ENCODE measurements around the gene MTX1. TPM values are rescaled to one million over a fixed set of nuclear protein-coding genes. Genes with fewer than 3 reads are reported as not detected.
A peak's percentile ranks its signal among the peaks of the same experiment; 100 is the strongest.

The MTX1 gene
- total RNA-seq, 3 donors from 2014 or later: 26.1 to 41.1 (median 35.6) TPM

- Histone ChIP-seq H3K4me1 (ENCODE audit: low read depth) (peaks cover 8% of the 10 kb centered on the region), H3K9me3 (no peaks in the 10 kb centered on the region), H3K36me3 (ENCODE audit: low read depth) (no peaks in the 10 kb centered on the region), H3K4me3 (no peak overlapping the region)
- ATAC-seq (no peak), DNase-seq (no peak)
- intact Hi-C loops (cut with DNase I, micrococcal nuclease): no loop called here
- TF ChIP-seq, protein P1, sequence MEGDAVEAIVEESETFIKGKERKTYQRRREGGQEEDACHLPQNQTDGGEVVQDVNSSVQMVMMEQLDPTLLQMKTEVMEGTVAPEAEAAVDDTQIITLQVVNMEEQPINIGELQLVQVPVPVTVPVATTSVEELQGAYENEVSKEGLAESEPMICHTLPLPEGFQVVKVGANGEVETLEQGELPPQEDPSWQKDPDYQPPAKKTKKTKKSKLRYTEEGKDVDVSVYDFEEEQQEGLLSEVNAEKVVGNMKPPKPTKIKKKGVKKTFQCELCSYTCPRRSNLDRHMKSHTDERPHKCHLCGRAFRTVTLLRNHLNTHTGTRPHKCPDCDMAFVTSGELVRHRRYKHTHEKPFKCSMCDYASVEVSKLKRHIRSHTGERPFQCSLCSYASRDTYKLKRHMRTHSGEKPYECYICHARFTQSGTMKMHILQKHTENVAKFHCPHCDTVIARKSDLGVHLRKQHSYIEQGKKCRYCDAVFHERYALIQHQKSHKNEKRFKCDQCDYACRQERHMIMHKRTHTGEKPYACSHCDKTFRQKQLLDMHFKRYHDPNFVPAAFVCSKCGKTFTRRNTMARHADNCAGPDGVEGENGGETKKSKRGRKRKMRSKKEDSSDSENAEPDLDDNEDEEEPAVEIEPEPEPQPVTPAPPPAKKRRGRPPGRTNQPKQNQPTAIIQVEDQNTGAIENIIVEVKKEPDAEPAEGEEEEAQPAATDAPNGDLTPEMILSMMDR (IDR thresholded peaks at IDR 0.05): no peak
These were observed 28.0 kb downstream of the MTX1 start for GRCh38 chr1:155236451-155236850.

DNA sequence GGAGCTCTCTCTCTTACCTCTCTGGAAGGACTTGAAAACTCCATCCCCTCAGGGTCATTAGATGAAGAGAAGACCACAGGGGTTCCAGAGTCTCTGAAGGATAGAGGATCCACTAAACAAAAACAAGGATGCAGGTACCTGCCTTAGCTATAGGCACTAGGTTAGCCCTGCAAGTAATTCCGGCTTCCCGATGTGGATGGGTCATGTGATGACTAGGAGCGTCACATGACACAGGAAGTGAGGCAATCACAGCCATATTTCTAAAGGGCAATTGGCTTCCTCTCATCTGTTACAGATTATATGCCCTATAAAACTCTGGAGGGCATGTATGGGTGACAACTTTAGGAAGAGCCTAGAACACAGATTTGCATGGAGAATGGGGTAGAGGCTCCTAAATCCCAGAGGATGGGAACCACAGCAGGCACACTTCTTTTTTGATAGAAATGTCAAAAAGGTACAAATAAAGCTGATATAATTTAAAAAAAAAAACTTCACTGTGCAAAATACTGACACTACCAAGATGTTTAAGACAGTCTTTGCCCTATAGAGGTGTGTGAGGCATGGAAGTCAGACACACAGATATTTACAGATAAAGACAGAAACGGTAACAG lies 32.7 kb downstream of the MTX1 start:
- Histone ChIP-seq H3K36me3 (ENCODE audit: low read depth) (no peaks in the 10 kb centered on the region), H3K4me1 (ENCODE audit: low read depth) (peaks cover 30% of the 10 kb centered on the region), H3K9me3 (no peaks in the 10 kb centered on the region), H3K4me3 (no peak overlapping the region)
- DNase-seq: peak in 1 of 3 donors; percentile 90
- intact Hi-C loops (cut with DNase I, micrococcal nuclease): no loop called here
- ATAC-seq: peak; percentile 68
- TF ChIP-seq, protein P1 (IDR thresholded peaks at IDR 0.05): no peak

- TF ChIP-seq, protein P1 (IDR thresholded peaks at IDR 0.05): no peak
- ATAC-seq: peak; percentile 38
- H3K4me1 ChIP-seq (ENCODE audit: low read depth): peaks cover 30% of the 10 kb centered on the region
- intact Hi-C loops (cut with DNase I, micrococcal nuclease): no loop called here
- no peaks in the 10 kb centered on the region for H3K9me3 ChIP-seq
- DNase-seq: peak in 1 of 3 donors; percentile 36
- H3K4me3 ChIP-seq: no peak overlapping the region
- no peaks in the 10 kb centered on the region for H3K36me3 ChIP-seq (ENCODE audit: low read depth)
These were observed 33.4 kb downstream of the MTX1 start for GRCh38 chr1:155241841-155242264.

GRCh38 chr1:155242805-155243358 lies 34.4 kb downstream of the MTX1 start:
- DNase-seq (no peak), ATAC-seq (peak; percentile 11)
- Histone ChIP-seq H3K9me3 (no peaks in the 10 kb centered on the region), H3K4me1 (ENCODE audit: low read depth) (peaks cover 30% of the 10 kb centered on the region), H3K36me3 (ENCODE audit: low read depth) (no peaks in the 10 kb centered on the region), H3K4me3 (no peak overlapping the region)
- intact Hi-C loops (cut with DNase I, micrococcal nuclease): no loop called here
- TF ChIP-seq, protein P1 (IDR thresholded peaks at IDR 0.05): no peak

DNA sequence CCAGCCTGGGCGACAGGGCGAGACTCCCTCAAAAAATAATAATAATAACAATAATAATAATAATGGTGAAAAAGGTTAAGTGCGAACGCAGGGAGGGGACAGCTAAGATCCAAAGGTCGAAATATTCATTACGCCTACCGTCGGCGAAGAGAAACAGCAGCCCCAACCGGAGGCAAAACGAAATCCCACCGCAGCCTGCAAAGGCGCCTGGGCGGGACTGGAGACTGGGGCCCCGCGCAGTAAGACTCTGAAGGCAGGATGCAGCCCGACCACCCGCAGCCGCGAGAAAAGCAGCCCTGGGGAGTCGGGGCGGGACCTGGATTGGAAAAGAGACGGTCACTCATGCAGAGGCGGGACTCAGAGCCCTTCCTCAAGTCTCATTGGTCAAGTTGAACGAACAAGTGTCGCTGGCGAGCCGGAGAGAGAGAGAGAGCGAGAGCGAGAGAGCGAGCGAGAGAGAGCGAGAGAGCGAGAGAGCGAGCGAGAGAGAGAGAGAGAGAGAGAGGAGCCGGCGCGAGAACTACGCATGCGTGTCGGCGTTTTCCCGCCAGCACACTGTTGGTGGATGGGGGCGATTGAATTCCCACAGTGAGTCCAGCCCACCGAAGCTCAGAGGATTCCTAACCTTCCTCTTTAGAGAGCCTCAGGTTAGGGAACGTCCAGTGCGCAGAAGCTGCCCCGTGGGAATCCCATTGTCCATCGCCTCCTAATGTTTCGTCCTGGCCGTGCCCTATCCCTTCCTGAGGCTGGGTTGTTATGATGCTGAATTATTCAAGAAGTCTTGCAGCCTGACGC lies 36.1 kb downstream of the MTX1 start:
- ATAC-seq: peak; percentile 88

More for the DNA sequence above, 36.1 kb downstream of the MTX1 start:
- Histone ChIP-seq H3K36me3 (ENCODE audit: low read depth) (no peaks in the 10 kb centered on the region), H3K4me3 (peak overlapping the region; percentile 48), H3K4me1 (ENCODE audit: low read depth) (peaks cover 30% of the 10 kb centered on the region), H3K9me3 (no peaks in the 10 kb centered on the region)
- TF ChIP-seq, protein P1 (IDR thresholded peaks at IDR 0.05): peak; percentile 16
- peak; percentile 94 to 97 (median 97) for DNase-seq
- intact Hi-C loops (cut with DNase I, micrococcal nuclease): no loop called here

Data from mucosa of descending colon (tissue), 3 donors.